NCI-H460 (cell line): ENCODE measurements around the gene PLEKHB2. TPM values are rescaled to one million over a fixed set of nuclear protein-coding genes. Genes with fewer than 3 reads are reported as not detected.

ENCODE experiments used
- small RNA-seq, 2 experiments: library from RNA; depleted of rRNA; stranded (forward); fragments of <200 nt; gene quantifications; one replicate each; pipeline ENCODE3, GENCODE V24; 2014
- total RNA-seq: library from RNA; depleted of rRNA; stranded (reverse); fragments of >200 nt; shearing (Covaris generic); gene quantifications from 2 replicates; pipeline ENCODE4 v1.2.3, GENCODE V29; 2014; rRNA removed

Gene PLEKHB2
- total RNA-seq, 1 experiment from 2014 or later = 79.6 TPM

Small RNA genes lying within 50 kb of the gene (small RNA-seq; reads per million reads assigned to genes)
- 0 reads per million in 2 experiments for gene AC009477.1

Other genes with a start within 250 kb of the PLEKHB2 start
- 102 and 109 TPM in 2 replicates for gene FAM168B, start 11.9 kb upstream of the PLEKHB2 start, total RNA-seq
- not detected in 2 replicates for gene POTEE, start 104.2 kb downstream of the PLEKHB2 start, total RNA-seq